BJ (cell line): Measurements from ENCODE around the gene BTBD2. TPM values are rescaled to one million over a fixed set of nuclear protein-coding genes. Genes with fewer than 3 reads are reported as not detected.
A peak's percentile ranks its signal among the peaks of the same experiment; 100 is the strongest.

Experiments used
- CTCF ChIA-PET: fragments of 350-600 bp; formaldehyde crosslinking; extraction: SDS; loops from one replicate; lab custom pipeline; 2021; ENCODE audit warnings: antibody characterized with exemption, inconsistent platforms; lab: Yijun Ruan, JAX
- POLR2A ChIA-PET: fragments of 300-600 bp; sonication (Branson Sonifier 250); formaldehyde crosslinking; extraction: SDS; loops from one replicate; lab custom pipeline; 2021; ENCODE audit warnings: antibody characterized with exemption; lab: Charles Lee
- DNase-seq: peaks from one replicate; pipeline ENCODE4 v3.0.0-alpha.2; 2011; ENCODE audit warnings: low read depth
- H3K27me3 ChIP-seq: 2 replicates; pipeline ENCODE4 v1.6.0; 2011; ENCODE audit warnings: low read length; ENCODE audit not compliant: control insufficient read depth, insufficient read depth
- H3K36me3 ChIP-seq: 2 replicates; pipeline ENCODE4 v1.5.1; 2011; ENCODE audit warnings: low read length; ENCODE audit not compliant: control insufficient read depth, insufficient read depth
- H3K4me3 ChIP-seq: 2 replicates; pipeline ENCODE4 v1.5.1; 2011; ENCODE audit warnings: low read depth, mild to moderate bottlenecking, control low read depth, low read length
- CTCF ChIP-seq: IDR thresholded peaks from 2 replicates; pipeline ENCODE4 v1.5.1; 2011; ENCODE audit warnings: low read depth, mild to moderate bottlenecking, control low read depth, inconsistent platforms, low read length, moderate library complexity; ENCODE audit not compliant: insufficient read depth
- polyA plus RNA-seq: library from polyadenylated mRNA; depleted of rRNA; stranded (reverse); fragments of >200 nt; gene quantifications from 2 replicates; pipeline ENCODE4 v1.2.3, GENCODE V29; 2011

BTBD2 gene
- polyA plus RNA-seq, 1 experiment: 39.3 TPM

- no peak for TF ChIP-seq CTCF
- no peak overlapping the region for H3K4me3 ChIP-seq
- H3K36me3 ChIP-seq: peaks cover 7% of the 10 kb centered on the region
- ChIA-PET POLR2A (no interaction called here), CTCF (no interaction called here)
- DNase-seq: no peak
- no peaks in the 10 kb centered on the region for H3K27me3 ChIP-seq
Observed at GRCh38 chr19:1950640-1951039, 64.9 kb downstream of the BTBD2 start.

GRCh38 chr19:1949304-1950101, 66.0 kb downstream of the BTBD2 start:
- DNase-seq: no peak
- H3K4me3 ChIP-seq: no peak overlapping the region
- ChIA-PET POLR2A (no interaction called here), CTCF (no interaction called here)
- peaks cover 7% of the 10 kb centered on the region for H3K36me3 ChIP-seq
- no peak for TF ChIP-seq CTCF
- no peaks in the 10 kb centered on the region for H3K27me3 ChIP-seq

DNA sequence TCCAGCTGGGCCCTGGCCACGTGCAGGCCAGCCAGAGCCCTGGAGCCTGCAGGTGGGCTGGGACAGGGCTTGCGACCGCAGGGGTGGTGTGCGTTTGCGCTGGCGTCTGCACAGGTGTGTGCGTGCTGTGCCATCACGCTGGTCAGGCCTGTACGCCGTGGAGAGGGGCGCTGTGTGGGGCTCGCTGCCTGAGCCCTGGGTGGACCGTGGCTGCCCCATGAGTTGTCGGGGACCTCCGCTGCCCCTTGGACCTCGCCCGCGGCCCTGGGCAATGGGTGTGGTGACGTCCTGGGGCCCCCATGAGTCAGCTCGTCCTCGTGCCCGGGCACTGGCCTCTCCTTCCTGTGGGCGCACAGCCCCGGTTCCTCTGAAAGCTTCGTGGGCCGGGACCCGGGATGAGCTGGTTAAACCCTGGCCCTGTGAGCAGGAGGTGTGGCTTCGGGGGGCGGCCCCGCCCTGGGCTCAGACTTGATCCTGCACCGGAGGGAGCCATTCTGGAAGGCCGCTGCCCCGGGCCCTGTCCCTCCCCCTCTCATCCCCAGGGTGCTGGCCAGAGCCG, 67.8 kb downstream of the BTBD2 start:
- Histone ChIP-seq H3K36me3 (peaks cover 6% of the 10 kb centered on the region), H3K27me3 (no peaks in the 10 kb centered on the region), H3K4me3 (no peak overlapping the region)
- no peak for TF ChIP-seq CTCF
- ChIA-PET CTCF (interaction anchor here (1.0 kb wide), 1 partner anchor 11 kb away, joined by 3 read pairs; no protein-coding TSS in a partner anchor), POLR2A (no interaction called here)
- no peak for DNase-seq

DNA sequence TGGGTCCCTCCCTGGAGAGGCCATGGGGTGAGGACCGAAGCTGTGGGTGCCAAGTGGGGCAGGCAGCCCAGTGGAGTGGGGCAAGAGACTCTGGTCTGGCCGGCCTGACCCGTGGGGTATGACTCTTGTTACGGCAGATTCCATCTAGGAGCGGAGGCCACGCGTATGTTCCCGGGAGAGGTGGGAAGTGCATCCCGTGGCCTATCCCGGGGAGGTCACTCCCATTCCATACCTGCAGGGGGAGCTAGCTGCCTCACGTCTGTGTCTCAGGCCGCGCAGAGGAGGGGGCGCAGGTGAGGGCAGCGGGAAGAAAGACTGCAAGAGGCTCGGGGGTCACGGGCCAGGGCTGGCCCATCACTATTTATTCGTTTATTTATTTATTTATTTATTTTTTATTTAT, 69.6 kb downstream of the BTBD2 start:
- TF ChIP-seq CTCF: peak; percentile 67
- DNase-seq: no peak
- H3K27me3 ChIP-seq: no peaks in the 10 kb centered on the region
- CTCF ChIA-PET: interaction anchor here (1.0 kb wide), 1 partner anchor 16 kb away, joined by 3 read pairs; no protein-coding TSS in a partner anchor
- H3K36me3 ChIP-seq: peaks cover 4% of the 10 kb centered on the region
- POLR2A ChIA-PET: no interaction called here
- H3K4me3 ChIP-seq: no peak overlapping the region

GRCh38 chr19:1944916-1945561, 70.5 kb downstream of the BTBD2 start:
- no peaks in the 10 kb centered on the region for H3K27me3 ChIP-seq
- POLR2A ChIA-PET: no interaction called here
- no peak overlapping the region for H3K4me3 ChIP-seq
- DNase-seq: no peak
- no peak for TF ChIP-seq CTCF
- CTCF ChIA-PET: interaction anchor here (0.7 kb wide), 1 partner anchor 21 kb away, joined by 3 read pairs; no protein-coding TSS in a partner anchor
- peaks cover 2% of the 10 kb centered on the region for H3K36me3 ChIP-seq
